Astrocyte (in vitro differentiated cells and primary cell): Measurements from ENCODE around the gene RAB37. TPM values are rescaled to one million over a fixed set of nuclear protein-coding genes. Genes with fewer than 3 reads are reported as not detected.

Experiments used
- DNase-seq: peaks from one replicate; pipeline ENCODE4 v3.0.0-alpha.2; 2010; ENCODE audit warnings: low read depth
- FAIRE-seq: peaks from 2 replicates; lab custom pipeline; 2011; peaks lifted over from hg19 to GRCh38; lab: Jason Lieb, UNC
- H2AFZ ChIP-seq: 2 replicates; pipeline ENCODE4 v1.6.0; 2012; ENCODE audit warnings: low read depth, low read length, inconsistent platforms
- H3K27ac ChIP-seq: 2 replicates; pipeline ENCODE4 v1.5.1; 2011; ENCODE audit warnings: low read depth, low read length, inconsistent platforms
- H3K27me3 ChIP-seq: 2 replicates; pipeline ENCODE4 v1.6.0; 2011; ENCODE audit warnings: low read length, inconsistent platforms; ENCODE audit not compliant: insufficient read depth
- H3K36me3 ChIP-seq: 2 replicates; pipeline ENCODE4 v1.5.1; 2011; ENCODE audit warnings: low read length, inconsistent platforms; ENCODE audit not compliant: insufficient read depth
- H3K4me1 ChIP-seq: 2 replicates; pipeline ENCODE4 v1.5.1; 2011; ENCODE audit warnings: low read length, inconsistent platforms; ENCODE audit not compliant: insufficient read depth
- H3K4me2 ChIP-seq: 2 replicates; pipeline ENCODE4 v1.6.0; 2012; ENCODE audit warnings: low read length, inconsistent platforms
- H3K4me3 ChIP-seq: 2 replicates; pipeline ENCODE4 v1.5.1; 2011; ENCODE audit warnings: low read depth, mild to moderate bottlenecking, low read length, inconsistent platforms; ENCODE audit not compliant: insufficient read depth
- H3K79me2 ChIP-seq: 2 replicates; pipeline ENCODE4 v1.6.0; 2012; ENCODE audit warnings: mild to moderate bottlenecking, low read length, inconsistent platforms; ENCODE audit not compliant: insufficient read depth
- H3K9ac ChIP-seq: 2 replicates; pipeline ENCODE4 v1.6.0; 2012; ENCODE audit warnings: mild to moderate bottlenecking, low read length, inconsistent platforms
- H3K9me3 ChIP-seq: 2 replicates; pipeline ENCODE4 v1.5.1; 2012; ENCODE audit warnings: low read depth, mild to moderate bottlenecking, low read length, inconsistent platforms; ENCODE audit not compliant: insufficient read depth
- H4K20me1 ChIP-seq: 2 replicates; pipeline ENCODE4 v1.6.0; 2012; ENCODE audit warnings: low read length, inconsistent platforms; ENCODE audit not compliant: insufficient read depth
- H3K27ac Mint-ChIP-seq: one replicate; pipeline ENCODE4 v1.8.0; 2021; ENCODE audit warnings: mild to moderate bottlenecking, mixed read lengths; ENCODE audit not compliant: unreplicated experiment
- H3K27me3 Mint-ChIP-seq: one replicate; pipeline ENCODE4 v1.8.0; 2021; ENCODE audit warnings: low read depth, mixed read lengths; ENCODE audit not compliant: unreplicated experiment
- H3K36me3 Mint-ChIP-seq: one replicate; pipeline ENCODE4 v1.8.0; 2021; ENCODE audit warnings: low read depth, mixed read lengths; ENCODE audit not compliant: unreplicated experiment
- H3K4me1 Mint-ChIP-seq: one replicate; pipeline ENCODE4 v1.8.0; 2021; ENCODE audit warnings: low read depth, mixed read lengths; ENCODE audit not compliant: unreplicated experiment
- H3K4me3 Mint-ChIP-seq: one replicate; pipeline ENCODE4 v1.8.0; 2021; ENCODE audit warnings: mild to moderate bottlenecking, moderate library complexity, mixed read lengths; ENCODE audit not compliant: unreplicated experiment
- H3K9me3 Mint-ChIP-seq: one replicate; pipeline ENCODE4 v1.8.0; 2021; ENCODE audit warnings: mild to moderate bottlenecking, mixed read lengths; ENCODE audit not compliant: unreplicated experiment
- CTCF ChIP-seq: IDR thresholded peaks from 2 replicates; pipeline ENCODE4 v1.5.1; 2011; ENCODE audit warnings: low read depth, mild to moderate bottlenecking, inconsistent platforms, low read length, moderate library complexity; ENCODE audit not compliant: insufficient read depth
- EZH2 ChIP-seq: IDR thresholded peaks from 2 replicates; pipeline ENCODE4 v1.6.1; 2012; ENCODE audit warnings: mild to moderate bottlenecking, low read length, inconsistent platforms; ENCODE audit not compliant: insufficient read depth
- total RNA-seq: library from RNA; stranded (reverse); gene quantifications from 2 replicates; pipeline ENCODE4 v1.2.1, GENCODE V29; 2021

The RAB37 gene
- total RNA-seq, 1 donor from 2014 or later: 0.77 TPM

DNA sequence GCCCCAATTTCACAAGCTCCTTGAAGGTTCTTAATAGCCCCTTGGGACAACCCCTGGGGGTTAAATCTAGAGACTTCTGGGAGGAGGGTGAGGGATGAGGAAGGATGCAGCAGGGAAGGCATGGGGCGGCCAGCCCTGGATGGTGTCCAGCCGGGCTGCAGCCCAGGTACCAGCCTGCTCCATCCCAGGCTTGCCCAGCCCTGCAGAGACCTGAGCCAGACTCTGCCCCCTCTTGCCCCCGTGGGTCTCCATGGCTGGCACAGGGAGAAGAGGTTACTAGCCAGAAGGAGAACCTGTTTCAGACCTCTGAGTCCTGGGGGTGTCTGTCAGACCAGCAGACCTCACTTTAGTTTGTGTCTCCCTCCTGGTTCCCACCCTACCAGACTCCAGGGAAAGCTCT, 19.8 kb downstream of the RAB37 start:
- no peak overlapping the region for H3K4me3 Mint-ChIP-seq
- no peaks in the 10 kb centered on the region for H3K27me3 Mint-ChIP-seq
- Histone ChIP-seq H3K36me3 (no peaks in the 10 kb centered on the region), H3K79me2 (peaks cover 13% of the 10 kb centered on the region), H3K9ac (no peak overlapping the region), H3K4me1 (peaks cover 16% of the 10 kb centered on the region), H3K27me3 (no peaks in the 10 kb centered on the region), H3K9me3 (no peaks in the 10 kb centered on the region), H3K27ac (no peak overlapping the region), H3K4me2 (no peak overlapping the region), H2AFZ (no peak overlapping the region), H4K20me1 (peaks cover 52% of the 10 kb centered on the region), H3K4me3 (no peak overlapping the region)
- H3K27ac Mint-ChIP-seq: no peak overlapping the region
- DNase-seq (no peak), FAIRE-seq (no peak)
- H3K36me3 Mint-ChIP-seq: peaks cover 5% of the 10 kb centered on the region
- H3K4me1 Mint-ChIP-seq: peaks cover 24% of the 10 kb centered on the region
- TF ChIP-seq EZH2 (no peak), CTCF (no peak)
- H3K9me3 Mint-ChIP-seq: no peaks in the 10 kb centered on the region

- H3K4me1 Mint-ChIP-seq: peaks cover 24% of the 10 kb centered on the region
- DNase-seq: no peak
- Histone ChIP-seq H3K9me3 (no peaks in the 10 kb centered on the region), H3K4me2 (no peak overlapping the region), H2AFZ (no peak overlapping the region), H3K27me3 (no peaks in the 10 kb centered on the region), H3K79me2 (peaks cover 7% of the 10 kb centered on the region), H3K4me1 (peaks cover 16% of the 10 kb centered on the region), H3K36me3 (no peaks in the 10 kb centered on the region), H3K27ac (no peak overlapping the region), H3K9ac (no peak overlapping the region), H3K4me3 (no peak overlapping the region), H4K20me1 (peaks cover 48% of the 10 kb centered on the region)
- H3K27ac Mint-ChIP-seq: no peak overlapping the region
- H3K9me3 Mint-ChIP-seq: no peaks in the 10 kb centered on the region
- peaks cover 3% of the 10 kb centered on the region for H3K36me3 Mint-ChIP-seq
- no peak for FAIRE-seq
- TF ChIP-seq EZH2 (no peak), CTCF (no peak)
- H3K4me3 Mint-ChIP-seq: no peak overlapping the region
- no peaks in the 10 kb centered on the region for H3K27me3 Mint-ChIP-seq
Measured at GRCh38 chr17:74757502-74757901, 20.4 kb downstream of the RAB37 start.

- H3K79me2 ChIP-seq: peaks cover 2% of the 10 kb centered on the region
- Mint-ChIP-seq H3K27me3 (no peaks in the 10 kb centered on the region), H3K27ac (peak overlapping the region; percentile 69), H3K4me3 (no peak overlapping the region), H3K36me3 (no peaks in the 10 kb centered on the region), H3K9me3 (no peaks in the 10 kb centered on the region), H3K4me1 (peaks cover 26% of the 10 kb centered on the region)
- TF ChIP-seq EZH2 (no peak), CTCF (no peak)
- H4K20me1 ChIP-seq: peaks cover 44% of the 10 kb centered on the region
- H3K36me3 ChIP-seq: no peaks in the 10 kb centered on the region
- no peak overlapping the region for H3K27ac ChIP-seq
- DNase-seq: no peak
- no peak overlapping the region for H2AFZ ChIP-seq
- H3K4me1 ChIP-seq: peaks cover 16% of the 10 kb centered on the region
- H3K9me3 ChIP-seq: no peaks in the 10 kb centered on the region
- no peak for FAIRE-seq
- H3K4me2 ChIP-seq: peak overlapping the region; percentile 18
- no peaks in the 10 kb centered on the region for H3K27me3 ChIP-seq
- H3K9ac ChIP-seq: no peak overlapping the region
- no peak overlapping the region for H3K4me3 ChIP-seq
Measured at GRCh38 chr17:74757931-74758847, 21.1 kb downstream of the RAB37 start.
